ENCODE measurements around the gene FTO. TPM values are rescaled to one million over a fixed set of nuclear protein-coding genes. Genes with fewer than 3 reads are reported as not detected.

The FTO gene
- total RNA-seq, 4 donors from 2014 or later = 125 to 182 (median 164) TPM

GRCh38 chr16:54191592-54191991, 487.6 kb downstream of the FTO start:
- no peak overlapping the region for H3K4me3 ChIP-seq (replicated peaks in 1 of 3)
- H3K27me3 ChIP-seq = peaks cover 6% of the 10 kb centered on the region
- no peaks in the 10 kb centered on the region for H3K9me3 ChIP-seq
- H3K36me3 ChIP-seq = no peaks in the 10 kb centered on the region
- H3K4me1 ChIP-seq = no peaks in the 10 kb centered on the region
- DNase-seq = no peak
- H3K27ac ChIP-seq = no peak overlapping the region
- TF ChIP-seq CTCF (IDR thresholded peaks at IDR 0.05) = no peak
- 73 to 83% methylated on average over 3 of the region's 3 CpGs for WGBS, 2 donors
- intact Hi-C loops (cut with DNase I) = no loop called here

GRCh38 chr16:54193013-54193664, 489.2 kb downstream of the FTO start:
- no peak for DNase-seq
- intact Hi-C loops (cut with DNase I) = no loop called here
- no peaks in the 10 kb centered on the region for H3K36me3 ChIP-seq

GRCh38 chr16:54193665-54194333, 489.8 kb downstream of the FTO start:
- no peaks in the 10 kb centered on the region for H3K9me3 ChIP-seq
- no peaks in the 10 kb centered on the region for H3K4me1 ChIP-seq
- no peaks in the 10 kb centered on the region for H3K27me3 ChIP-seq
- intact Hi-C loops (cut with DNase I) = no loop called here
- WGBS, 2 donors = 19 to 24% methylated on average over 16 to 25 of the region's 25 CpGs
- H3K4me3 ChIP-seq (replicated peaks in 1 of 3) = no peak overlapping the region
- DNase-seq = peak; percentile 70 to 84
- peak overlapping the region; percentile 5 to 50 (median 33) for H3K27ac ChIP-seq
- H3K36me3 ChIP-seq = no peaks in the 10 kb centered on the region
- TF ChIP-seq CTCF (IDR thresholded peaks at IDR 0.05) = peak; percentile 48 to 97 (median 76)
- peak in 1 of 2 donors; percentile 14 for TF ChIP-seq POLR2A (IDR thresholded peaks at IDR 0.05)

More at GRCh38 chr16:54193013-54193664, 489.2 kb downstream of the FTO start:
- WGBS, 2 donors = 63 to 69% methylated on average over 9 of the region's 9 CpGs
- no peak overlapping the region for H3K4me3 ChIP-seq (replicated peaks in 1 of 3)
- TF ChIP-seq POLR2A (IDR thresholded peaks at IDR 0.05) (no peak), CTCF (IDR thresholded peaks at IDR 0.05) (no peak)
- H3K27me3 ChIP-seq = no peaks in the 10 kb centered on the region
- H3K9me3 ChIP-seq = no peaks in the 10 kb centered on the region
- H3K27ac ChIP-seq = no peak overlapping the region
- H3K4me1 ChIP-seq = no peaks in the 10 kb centered on the region

- intact Hi-C loops (cut with DNase I) = no loop called here
- H3K4me1 ChIP-seq = no peaks in the 10 kb centered on the region
- peak overlapping the region in 2 of 3 donors; percentile 33 to 50 for H3K27ac ChIP-seq
- no peak for TF ChIP-seq CTCF (IDR thresholded peaks at IDR 0.05)
- no peak for TF ChIP-seq POLR2A (IDR thresholded peaks at IDR 0.05)
- no peaks in the 10 kb centered on the region for H3K36me3 ChIP-seq
- H3K4me3 ChIP-seq (replicated peaks in 1 of 3) = no peak overlapping the region
- no peaks in the 10 kb centered on the region for H3K9me3 ChIP-seq
- peak; percentile 45 to 76 for DNase-seq
- WGBS, 2 donors = 58 to 75% methylated on average over 8 to 21 of the region's 24 CpGs
- no peaks in the 10 kb centered on the region for H3K27me3 ChIP-seq
These were observed 490.4 kb downstream of the FTO start for GRCh38 chr16:54194334-54194743.

- no peak for DNase-seq
- WGBS, 2 donors = 72 to 76% methylated on average over 5 of the region's 5 CpGs
- Histone ChIP-seq H3K9me3 (no peaks in the 10 kb centered on the region), H3K4me1 (no peaks in the 10 kb centered on the region), H3K27me3 (no peaks in the 10 kb centered on the region), H3K4me3 (replicated peaks in 1 of 3) (no peak overlapping the region), H3K27ac (no peak overlapping the region), H3K36me3 (no peaks in the 10 kb centered on the region)
- intact Hi-C loops (cut with DNase I) = no loop called here
- no peak for TF ChIP-seq POLR2A (IDR thresholded peaks at IDR 0.05)
- TF ChIP-seq CTCF (IDR thresholded peaks at IDR 0.05) = no peak
These were observed 493.8 kb downstream of the FTO start for GRCh38 chr16:54197758-54198157.

Data from thyroid gland (tissue), 4 donors.